HFFc6 (cell line): Measurements from ENCODE around the gene MXRA8. TPM values are rescaled to one million over a fixed set of nuclear protein-coding genes. Genes with fewer than 3 reads are reported as not detected.
"Not testable (repeated sequence)": the region's sequence is repeated elsewhere in the genome, so short reads cannot be mapped to it uniquely, and the experiment has no call there.

ENCODE experiments used
- DNase-seq: peaks from one replicate; pipeline ENCODE4 v3.0.0-alpha.2; 2018
- H3K27ac Mint-ChIP-seq: 2 replicates; pipeline ENCODE4 v1.8.0; 2020; ENCODE audit warnings: mild to moderate bottlenecking, mixed read lengths
- H3K27me3 Mint-ChIP-seq: 2 replicates; pipeline ENCODE4 v1.8.0; 2021; ENCODE audit warnings: mild to moderate bottlenecking, moderate library complexity, mixed read lengths; ENCODE audit not compliant: insufficient read depth
- H3K36me3 Mint-ChIP-seq: 2 replicates; pipeline ENCODE4 v1.8.0; 2021; ENCODE audit warnings: low read depth, mixed read lengths
- H3K4me1 Mint-ChIP-seq: 2 replicates; pipeline ENCODE4 v1.8.0; 2020; ENCODE audit warnings: low read depth, mixed read lengths
- H3K4me3 Mint-ChIP-seq: 2 replicates; pipeline ENCODE4 v1.8.0; 2020; ENCODE audit warnings: mild to moderate bottlenecking, moderate library complexity, mixed read lengths
- H3K9me3 Mint-ChIP-seq: 2 replicates; pipeline ENCODE4 v1.8.0; 2020; ENCODE audit warnings: mild to moderate bottlenecking, mixed read lengths
- CTCF ChIP-seq: fragments of 200-600 bp; sonication (generic); IDR thresholded peaks from 2 replicates; pipeline ENCODE4 v1.5.0; 2021; ENCODE audit warnings: antibody characterized with exemption, mild to moderate bottlenecking
- total RNA-seq, 6 experiments: library from RNA; stranded (reverse); fragmentation: NEBNext Ultra II Directional; extraction: Animal tissue kit (Norgen Biotek cat#: 25700); gene quantifications; 2 replicates in 1 of 6; 3 replicates in 5 of 6; pipeline ENCODE4 v1.2.3, GENCODE V29; 2021

MXRA8 gene
- total RNA-seq, 6 experiments from 2014 or later, result 438 to 570 (median 524) TPM

DNA sequence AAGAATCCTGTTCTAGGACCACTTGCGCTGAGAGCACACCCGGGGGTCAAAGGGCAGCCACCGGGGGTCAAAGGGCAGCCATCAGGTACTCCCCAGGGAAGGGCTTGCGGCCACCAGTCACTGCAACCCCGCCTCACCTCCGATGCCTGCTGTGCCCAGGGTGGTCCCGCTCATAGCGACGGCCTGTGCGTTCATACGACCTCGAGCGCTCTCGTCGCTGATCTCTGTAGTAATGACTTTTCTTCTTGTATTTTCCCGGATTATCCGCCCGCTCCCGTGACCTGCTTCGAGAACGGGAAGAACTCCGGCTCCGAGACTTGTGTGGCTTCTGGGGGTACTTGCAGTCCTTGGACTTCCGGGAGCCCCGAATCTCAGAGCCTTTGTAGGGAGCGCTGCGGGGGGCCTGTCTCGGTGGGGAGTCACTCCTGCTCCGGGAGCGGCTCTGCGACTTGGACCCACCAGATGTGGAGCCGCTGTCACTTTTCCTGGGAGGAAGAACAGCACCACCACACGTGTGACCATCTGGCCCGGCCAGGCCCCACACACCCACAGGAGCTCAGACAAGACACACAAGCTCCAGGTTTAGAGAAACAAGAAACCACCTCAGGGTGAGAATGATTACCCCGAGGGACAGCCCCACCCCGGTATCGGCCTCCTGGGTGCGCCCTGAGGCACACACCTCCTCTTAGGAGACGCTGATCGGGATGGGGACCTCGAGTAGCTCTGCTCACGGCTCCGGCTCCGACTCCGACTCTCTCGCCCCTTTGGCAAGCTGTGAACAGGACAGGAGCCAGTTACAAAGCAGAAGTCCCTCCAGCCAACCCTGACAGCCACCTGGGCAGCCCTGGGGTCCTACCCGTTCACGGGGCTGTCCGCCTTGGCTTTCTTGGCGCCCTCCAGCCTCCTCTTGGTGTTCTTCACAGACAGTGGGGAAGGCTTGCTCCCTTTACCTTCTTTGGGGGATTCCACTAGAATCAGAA is 29.0 kb upstream of the MXRA8 start:
- DNase-seq, result no peak
- peaks cover 3% of the 10 kb centered on the region for H3K27me3 Mint-ChIP-seq
- no peak for TF ChIP-seq CTCF
- no peaks in the 10 kb centered on the region for H3K4me1 Mint-ChIP-seq
- no peak overlapping the region for H3K27ac Mint-ChIP-seq
- peaks cover 52% of the 10 kb centered on the region for H3K36me3 Mint-ChIP-seq
- H3K9me3 Mint-ChIP-seq, result no peaks in the 10 kb centered on the region
- no peak overlapping the region for H3K4me3 Mint-ChIP-seq

DNA sequence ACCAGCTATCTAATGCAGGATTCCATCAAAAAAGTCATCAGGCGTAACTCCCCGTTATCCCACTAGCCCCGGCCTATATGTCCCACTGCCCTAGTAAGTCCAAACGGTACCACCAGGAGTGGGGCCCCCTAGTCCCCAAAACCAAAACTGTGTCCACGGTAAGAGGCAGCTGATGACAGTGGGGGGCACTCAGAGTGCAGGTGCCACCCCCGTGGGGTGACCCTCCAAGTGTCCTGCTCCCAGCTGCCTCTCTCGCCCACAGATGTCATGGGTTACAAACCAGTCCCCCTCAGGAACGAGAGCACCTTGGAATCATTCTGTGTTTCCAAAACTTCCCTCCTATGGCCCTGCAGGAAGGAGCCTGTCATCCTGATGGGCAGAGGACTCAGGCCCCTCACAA is 27.6 kb upstream of the MXRA8 start:
- Mint-ChIP-seq H3K9me3 (no peaks in the 10 kb centered on the region), H3K27ac (no peak overlapping the region), H3K4me3 (no peak overlapping the region), H3K27me3 (peaks cover 3% of the 10 kb centered on the region), H3K4me1 (no peaks in the 10 kb centered on the region), H3K36me3 (peaks cover 41% of the 10 kb centered on the region)
- no peak for DNase-seq
- no peak for TF ChIP-seq CTCF

- H3K4me1 Mint-ChIP-seq, H3K4me3 Mint-ChIP-seq, H3K9me3 Mint-ChIP-seq, H3K27me3 Mint-ChIP-seq, DNase-seq, H3K27ac Mint-ChIP-seq: not testable (repeated sequence)
- peaks cover 35% of the 10 kb centered on the region for H3K36me3 Mint-ChIP-seq
Measured at GRCh38 chr1:1385339-1385738, 27.0 kb upstream of the MXRA8 start.

GRCh38 chr1:1381294-1381693 is 22.9 kb upstream of the MXRA8 start:
- Mint-ChIP-seq H3K9me3 (no peaks in the 10 kb centered on the region), H3K4me3 (no peak overlapping the region), H3K4me1 (no peaks in the 10 kb centered on the region; the same call in 1 of the 2 replicates), H3K27ac (no peak overlapping the region), H3K27me3 (peaks cover 3% of the 10 kb centered on the region), H3K36me3 (peaks cover 4% of the 10 kb centered on the region)
- no peak for DNase-seq
- no peak for TF ChIP-seq CTCF

DNA sequence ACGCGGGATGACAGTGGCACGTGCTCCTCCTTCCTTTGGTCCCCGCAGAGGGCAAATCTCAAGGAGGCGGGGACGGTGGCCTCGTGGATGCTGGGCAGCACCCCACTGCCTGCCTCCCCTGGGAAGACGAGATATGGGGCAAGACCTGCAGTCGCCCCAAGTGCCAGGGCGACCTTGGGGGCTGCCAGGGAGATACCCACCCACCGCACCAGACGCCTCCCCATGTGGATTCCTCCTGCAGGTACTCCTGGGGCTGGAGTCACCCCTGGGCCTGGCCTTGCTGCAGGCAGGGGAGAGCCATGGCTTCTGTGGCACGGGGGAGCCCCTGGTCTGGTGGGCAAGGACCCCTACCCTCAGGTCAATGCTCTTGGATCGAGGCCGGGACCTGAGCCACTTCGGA is 22.5 kb upstream of the MXRA8 start:
- no peak overlapping the region for H3K4me3 Mint-ChIP-seq
- no peaks in the 10 kb centered on the region; the same call in 1 of the 2 replicates for H3K4me1 Mint-ChIP-seq
- H3K36me3 Mint-ChIP-seq, result no peaks in the 10 kb centered on the region
- no peak overlapping the region for H3K27ac Mint-ChIP-seq
- H3K27me3 Mint-ChIP-seq, result peaks cover 3% of the 10 kb centered on the region
- no peak for DNase-seq
- no peak for TF ChIP-seq CTCF
- H3K9me3 Mint-ChIP-seq, result no peaks in the 10 kb centered on the region

DNA sequence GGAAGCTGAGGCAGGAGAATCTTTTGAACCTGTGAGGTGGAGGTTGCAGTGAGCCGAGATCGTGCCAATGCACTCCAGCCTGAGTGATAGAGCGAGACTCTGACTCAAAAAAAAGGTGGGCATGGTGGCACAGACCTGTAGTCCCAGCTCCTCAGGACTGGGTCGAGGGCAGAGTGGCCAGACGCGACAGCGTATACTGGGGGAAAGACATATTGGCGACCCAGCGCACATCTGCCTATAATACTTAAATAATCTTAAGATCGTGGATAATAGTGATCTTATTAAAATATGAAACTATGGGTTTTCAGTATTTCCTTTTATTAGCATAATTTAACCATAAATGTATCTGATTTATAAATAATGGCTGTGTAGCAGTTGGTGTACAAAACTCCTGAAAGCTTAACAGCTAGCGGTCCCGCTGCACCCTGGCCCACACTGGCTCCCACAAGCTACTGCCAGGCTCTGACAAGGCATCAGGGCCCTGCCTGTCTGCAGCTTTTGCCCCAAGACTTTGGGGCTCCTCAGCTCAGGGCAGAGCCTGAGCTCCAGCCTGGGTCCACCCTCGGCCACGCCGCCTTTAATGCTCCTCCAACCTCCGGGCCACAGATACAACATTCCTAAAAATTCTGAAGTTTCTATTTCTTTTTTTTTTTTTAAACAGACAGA is 19.3 kb upstream of the MXRA8 start:
- Mint-ChIP-seq H3K4me3 (no peak overlapping the region), H3K27ac (no peak overlapping the region), H3K9me3 (no peaks in the 10 kb centered on the region), H3K27me3 (no peaks in the 10 kb centered on the region), H3K4me1 (peaks cover 6% of the 10 kb centered on the region; the same call in 1 of the 2 replicates), H3K36me3 (no peaks in the 10 kb centered on the region)
- no peak for DNase-seq
- no peak for TF ChIP-seq CTCF
